ENCODE results near the gene COX4I1.

The COX4I1 gene

DNA sequence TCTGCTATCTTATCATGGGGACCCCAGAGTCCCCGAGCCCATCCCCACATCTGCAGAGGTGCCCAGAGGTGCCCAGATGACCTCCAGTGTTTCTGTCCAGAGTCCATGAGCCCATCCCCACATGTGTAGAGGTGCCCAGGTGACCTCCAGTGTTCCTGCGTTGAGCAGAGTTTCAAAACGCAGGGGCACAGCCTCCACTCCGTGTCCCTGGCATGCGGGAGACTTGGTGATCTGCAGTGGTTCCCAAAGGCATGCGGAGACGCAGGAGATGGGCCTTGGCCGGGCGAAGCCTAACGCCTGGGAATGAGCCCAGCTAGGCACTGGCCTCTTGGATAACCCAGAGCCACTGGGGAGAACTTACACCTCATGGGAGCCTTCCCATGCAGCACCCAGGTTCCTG lies 41.3 kb downstream of the COX4I1 start:
- DNase-seq (ENCODE audit: low read depth, low spot score), result no peak
- H3K4me3 ChIP-seq (ENCODE audit: low read depth, low read length), result no peak overlapping the region
- TF ChIP-seq, protein P1, sequence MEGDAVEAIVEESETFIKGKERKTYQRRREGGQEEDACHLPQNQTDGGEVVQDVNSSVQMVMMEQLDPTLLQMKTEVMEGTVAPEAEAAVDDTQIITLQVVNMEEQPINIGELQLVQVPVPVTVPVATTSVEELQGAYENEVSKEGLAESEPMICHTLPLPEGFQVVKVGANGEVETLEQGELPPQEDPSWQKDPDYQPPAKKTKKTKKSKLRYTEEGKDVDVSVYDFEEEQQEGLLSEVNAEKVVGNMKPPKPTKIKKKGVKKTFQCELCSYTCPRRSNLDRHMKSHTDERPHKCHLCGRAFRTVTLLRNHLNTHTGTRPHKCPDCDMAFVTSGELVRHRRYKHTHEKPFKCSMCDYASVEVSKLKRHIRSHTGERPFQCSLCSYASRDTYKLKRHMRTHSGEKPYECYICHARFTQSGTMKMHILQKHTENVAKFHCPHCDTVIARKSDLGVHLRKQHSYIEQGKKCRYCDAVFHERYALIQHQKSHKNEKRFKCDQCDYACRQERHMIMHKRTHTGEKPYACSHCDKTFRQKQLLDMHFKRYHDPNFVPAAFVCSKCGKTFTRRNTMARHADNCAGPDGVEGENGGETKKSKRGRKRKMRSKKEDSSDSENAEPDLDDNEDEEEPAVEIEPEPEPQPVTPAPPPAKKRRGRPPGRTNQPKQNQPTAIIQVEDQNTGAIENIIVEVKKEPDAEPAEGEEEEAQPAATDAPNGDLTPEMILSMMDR (IDR thresholded peaks at IDR 0.05; ENCODE audit: insufficient read depth, low read length, missing control alignments), result no peak
- POLR2A ChIA-PET, result no interaction called here
- CTCF ChIA-PET, result interaction anchor here (0.9 kb wide), 2 partner anchors 20 to 21 kb away, joined by 3 to 4 read pairs; no protein-coding TSS in a partner anchor

DNA sequence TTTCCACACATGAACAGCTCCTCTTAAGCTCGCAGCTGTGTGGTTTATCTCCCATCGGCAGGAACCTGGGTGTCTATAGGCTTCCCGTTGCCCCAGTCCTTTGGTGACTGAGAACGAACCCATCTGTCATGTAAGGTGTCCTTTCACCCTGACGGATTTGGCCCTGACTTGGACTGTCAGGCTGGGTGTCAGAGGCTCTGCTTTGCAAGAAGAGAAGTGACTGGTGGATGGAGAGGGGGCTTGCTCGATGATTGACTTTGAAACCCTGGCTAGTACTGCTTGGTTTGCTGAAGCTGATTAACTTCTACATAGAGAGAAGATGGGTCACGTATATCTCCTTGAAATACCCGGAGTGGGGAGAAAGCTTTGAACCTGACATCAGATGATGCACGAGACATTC lies 42.9 kb downstream of the COX4I1 start:
- no peak overlapping the region for H3K4me3 ChIP-seq (ENCODE audit: low read depth, low read length)
- POLR2A ChIA-PET, result no interaction called here
- DNase-seq (ENCODE audit: low read depth, low spot score), result no peak
- TF ChIP-seq, protein P1 (IDR thresholded peaks at IDR 0.05; ENCODE audit: insufficient read depth, low read length, missing control alignments), result no peak
- CTCF ChIA-PET, result interaction anchor here (1.4 kb wide), 1 partner anchor 173 kb away, joined by 3 read pairs; no protein-coding TSS in a partner anchor

DNA sequence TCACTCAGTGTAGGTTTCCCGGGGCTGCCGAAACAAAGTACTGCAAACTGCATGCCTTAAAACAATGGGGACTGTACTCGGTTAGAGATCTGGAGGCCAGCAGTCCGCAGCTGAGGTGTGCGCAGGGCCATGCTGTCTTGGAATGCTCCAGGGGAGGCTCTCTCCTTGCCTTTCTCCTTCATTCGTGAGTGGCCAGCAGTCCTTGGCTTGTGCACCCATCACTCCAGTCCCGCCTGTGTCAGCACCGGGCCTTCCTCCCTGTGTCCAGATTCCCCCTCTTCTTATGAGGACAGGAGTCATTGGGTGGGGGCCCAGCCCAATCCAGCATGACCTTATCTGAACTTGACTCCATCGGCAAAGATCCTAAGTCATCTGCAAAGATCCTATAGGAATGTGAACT lies 43.4 kb downstream of the COX4I1 start:
- no peak for DNase-seq (ENCODE audit: low read depth, low spot score)
- ChIA-PET CTCF (interaction anchor here (1.4 kb wide), 1 partner anchor 173 kb away, joined by 3 read pairs; no protein-coding TSS in a partner anchor), POLR2A (no interaction called here)
- H3K4me3 ChIP-seq (ENCODE audit: low read depth, low read length), result no peak overlapping the region
- TF ChIP-seq, protein P1 (IDR thresholded peaks at IDR 0.05; ENCODE audit: insufficient read depth, low read length, missing control alignments), result no peak

DNA sequence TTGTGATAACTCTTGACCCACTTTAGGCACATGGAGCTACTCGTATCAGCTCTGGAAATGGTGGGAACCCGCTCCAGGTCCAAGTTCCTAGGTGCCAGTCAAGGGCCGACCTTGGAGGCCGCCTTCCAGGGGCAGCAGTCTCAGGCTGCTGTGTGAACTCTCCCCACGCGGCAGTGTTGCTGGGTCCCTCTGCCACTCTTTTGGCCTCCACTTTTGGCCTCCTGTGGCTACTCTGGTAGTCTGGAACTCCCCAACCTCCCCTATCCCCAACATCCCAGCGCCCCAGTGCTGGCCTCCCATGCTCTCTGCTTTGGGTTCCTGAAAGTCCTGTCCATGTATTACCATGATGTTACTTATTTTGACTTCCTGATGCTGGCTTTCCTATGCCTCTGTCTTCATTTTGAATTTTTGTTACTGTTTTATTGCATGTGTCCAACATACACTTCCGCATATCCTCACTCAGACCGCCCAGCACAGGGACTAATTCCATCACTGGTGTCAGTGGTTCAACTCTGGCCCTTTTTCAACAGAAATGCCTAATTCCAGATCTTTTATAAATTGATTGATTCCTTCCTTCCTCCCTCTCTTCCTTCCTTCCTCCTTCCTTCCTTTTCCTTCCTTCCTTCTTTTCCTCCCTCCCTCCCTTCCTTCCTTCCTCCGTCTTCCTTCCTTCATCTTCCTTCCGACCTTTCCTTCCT lies 44.1 kb downstream of the COX4I1 start:
- TF ChIP-seq, protein P1 (IDR thresholded peaks at IDR 0.05; ENCODE audit: insufficient read depth, low read length, missing control alignments), result no peak
- ChIA-PET POLR2A (no interaction called here), CTCF (no interaction called here)
- DNase-seq (ENCODE audit: low read depth, low spot score), result no peak
- H3K4me3 ChIP-seq (ENCODE audit: low read depth, low read length), result no peak overlapping the region

GRCh38 chr16:85844169-85844481 lies 44.6 kb downstream of the COX4I1 start:
- POLR2A ChIA-PET, result no interaction called here
- CTCF ChIA-PET, result interaction anchor here (0.8 kb wide), 1 partner anchor 23 kb away, joined by 3 read pairs; no protein-coding TSS in a partner anchor

DNA sequence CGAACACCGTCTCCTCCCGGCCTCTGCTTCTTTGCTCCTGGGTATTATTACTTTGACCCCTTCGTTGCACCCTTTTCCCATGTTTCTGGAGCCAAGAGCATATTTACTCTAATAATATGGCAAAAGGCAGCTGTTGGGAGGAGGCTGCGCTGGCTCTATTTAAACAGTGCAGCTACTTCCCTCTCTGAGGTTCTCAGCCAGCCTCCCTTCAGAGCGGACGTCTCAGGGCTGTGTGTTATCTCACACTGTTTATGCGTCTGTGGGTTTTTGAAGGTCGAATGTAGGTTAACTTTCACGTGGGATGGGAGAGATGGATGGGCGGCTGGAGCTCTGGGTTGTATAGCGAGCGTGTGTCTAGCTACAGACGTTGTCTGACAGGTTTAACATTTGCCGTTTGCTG lies 45.3 kb downstream of the COX4I1 start:
- no peak for DNase-seq (ENCODE audit: low read depth, low spot score)
- POLR2A ChIA-PET, result no interaction called here
- CTCF ChIA-PET, result interaction anchor here (0.8 kb wide), 1 partner anchor 24 kb away, joined by 3 read pairs; no protein-coding TSS in a partner anchor

More at GRCh38 chr16:85844169-85844481, 44.6 kb downstream of the COX4I1 start:
- H3K4me3 ChIP-seq (ENCODE audit: low read depth, low read length), result no peak overlapping the region
- TF ChIP-seq, protein P1 (IDR thresholded peaks at IDR 0.05; ENCODE audit: insufficient read depth, low read length, missing control alignments), result no peak
- DNase-seq (ENCODE audit: low read depth, low spot score), result no peak

More for the DNA sequence above, 45.3 kb downstream of the COX4I1 start:
- TF ChIP-seq, protein P1 (IDR thresholded peaks at IDR 0.05; ENCODE audit: insufficient read depth, low read length, missing control alignments), result no peak
- no peak overlapping the region for H3K4me3 ChIP-seq (ENCODE audit: low read depth, low read length)

Data from AG04449 (cell line).